Sigmoid colon (tissue), 7 donors: ENCODE results near the gene IL4I1. TPM values are rescaled to one million over a fixed set of nuclear protein-coding genes. Genes with fewer than 3 reads are reported as not detected.
"Not testable (repeated sequence)": the region's sequence is repeated elsewhere in the genome, so short reads cannot be mapped to it uniquely, and the experiment has no call there.

Experiments
- DNase-seq: peaks from one replicate; pipeline ENCODE4 v3.0.0-alpha.2; 2019
- H3K27ac ChIP-seq, 4 donors: fragments of 200-600 bp; sonication (generic); one replicate each; pipeline ENCODE4 v1.5.1; 2016 to 2019; ENCODE audit warnings: mild to moderate bottlenecking in 1 of 4
- H3K27me3 ChIP-seq, 3 donors: fragments of 200-600 bp; sonication (generic); one replicate each; pipeline ENCODE4 v1.5.1; 2019; ENCODE audit warnings: mild to moderate bottlenecking in 1 of 3
- H3K36me3 ChIP-seq, 4 donors: fragments of 200-600 bp; sonication (generic); one replicate each; pipeline ENCODE4 v1.5.1; 2016 to 2019
- H3K4me1 ChIP-seq, 4 donors: fragments of 200-600 bp; sonication (generic); one replicate each; pipeline ENCODE4 v1.5.1; 2017 to 2019
- H3K4me3 ChIP-seq, 4 donors: fragments of 200-600 bp; sonication (generic); one replicate each; pipeline ENCODE4 v1.5.1; 2017 to 2019; ENCODE audit warnings: mild to moderate bottlenecking in 2 of 4, moderate library complexity in 1 of 4
- H3K9me3 ChIP-seq, 4 donors: fragments of 200-600 bp in 3 of 4; sonication (generic) in 3 of 4; one replicate each; pipeline versions ENCODE4 v1.5.1 to v1.6.1; 2013 to 2019
- EP300 ChIP-seq, 4 donors: sonication (generic); formaldehyde crosslinking; IDR thresholded peaks; one replicate each; pipeline ENCODE4 v1.6.1; 2017; ENCODE audit warnings: antibody characterized with exemption in 4 of 4
- POLR2A ChIP-seq, 2 donors: fragments of 450-650 bp; IDR thresholded peaks; one replicate each; pipeline ENCODE4 v1.6.1; 2016; ENCODE audit warnings: antibody characterized with exemption in 2 of 2, mild to moderate bottlenecking in 2 of 2, moderate library complexity in 2 of 2
- POLR2AphosphoS5 ChIP-seq, 4 donors: sonication (generic); formaldehyde crosslinking; IDR thresholded peaks; one replicate each; pipeline ENCODE4 v1.6.1; 2017; ENCODE audit warnings: antibody characterized with exemption in 4 of 4
- WGBS, 2 donors: extraction: QIAGEN DNeasy Blood & Tissue Kit; methylation state at CpG; one replicate each; pipeline ENCODE4 v1.1.7; 2013; 5-methylcytosine and 5-hydroxymethylcytosine counted together
- intact Hi-C: fragments of 100-400 bp; cut with DNase I; formaldehyde crosslinking; loops from one replicate; pipeline ENCODE4 v1.15.1; 2023
- polyA plus RNA-seq, 3 donors: library from polyadenylated mRNA; stranded (reverse); fragments of 200-250 nt; gene quantifications; one replicate each; pipeline ENCODE4 v1.2.3, GENCODE V29; 2013
- total RNA-seq, 4 donors: library from RNA; depleted of rRNA; stranded (reverse); fragments of >200 nt; gene quantifications; one replicate each; pipeline ENCODE4 v1.1.0, GENCODE V29; 2016
- TF ChIP-seq, protein P1 (sequence below), 4 experiments: fragments of 450-650 bp in 3 of 4; fragments of 200-600 bp in 1 of 4; IDR thresholded peaks; one replicate each; pipeline ENCODE4 v1.5.1; 2016 to 2019; ENCODE audit warnings: antibody characterized with exemption in 4 of 4, mild to moderate bottlenecking in 3 of 4, moderate library complexity in 2 of 4
- donor health status: healthy with polysubstance abuse.
- donor health status: Bipolar disorder and iron deficiency.
- donor health status: healthy.

IL4I1 gene
- total and polyA plus RNA-seq, 7 donors = 0.28 to 6.8 (median 0.66) TPM

DNA sequence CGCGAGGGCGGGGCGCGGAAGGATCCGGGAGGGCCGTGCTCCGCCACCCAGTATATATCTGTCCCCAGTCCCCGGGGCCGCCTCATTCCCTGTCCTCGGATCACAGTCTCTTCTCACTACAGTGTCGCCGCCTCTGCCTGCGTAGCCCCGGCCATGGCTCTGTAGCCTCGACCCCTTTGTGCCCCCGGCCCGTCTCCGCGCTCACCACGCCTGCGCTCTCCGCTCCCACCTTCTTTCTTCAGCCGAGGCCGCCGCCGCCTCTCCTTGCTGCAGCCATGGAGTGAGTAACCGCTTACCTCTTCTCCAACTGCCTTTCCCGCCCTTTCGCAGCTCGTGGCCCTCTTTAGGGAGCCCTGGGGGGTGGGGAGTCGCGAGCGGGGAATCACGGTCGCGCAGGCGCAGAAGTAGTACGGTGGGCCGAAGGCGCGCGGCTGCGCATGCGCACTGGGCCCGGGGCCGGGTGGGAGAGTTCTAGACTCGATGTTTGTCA, 32.5 kb upstream of the IL4I1 start, which contains the start of the genes ATF5 and NUP62:
TSS of gene ATF5 (plus strand) at position 85 of the 490 bp plus-strand sequence. CDS start 1,646 bp downstream, outside the sequence.
TSS of gene NUP62 (minus strand) at position 384 of the 490 bp plus-strand sequence. CDS start 19,697 bp downstream, outside the sequence.
- Histone ChIP-seq H3K9me3 (no peaks in the 10 kb centered on the region), H3K4me1 (peaks cover 0 to 28% (median 27%) of the 10 kb centered on the region in 4 donors), H3K36me3 (peaks cover 0 to 26% (median 1%) of the 10 kb centered on the region in 4 donors), H3K27me3 (no peaks in the 10 kb centered on the region), H3K27ac (peak within 1 kb of the TSS; percentile 92 to 98 (median 94)), H3K4me3 (peak within 1 kb of the TSS; percentile 80 to 98 (median 92))
- TF ChIP-seq POLR2A (IDR thresholded peaks at IDR 0.05) (no peak), EP300 (IDR thresholded peaks at IDR 0.05) (no peak), POLR2AphosphoS5 (IDR thresholded peaks at IDR 0.05) (peak in 2 of 4 donors; percentile 19 to 66)
- TF ChIP-seq, protein P1, sequence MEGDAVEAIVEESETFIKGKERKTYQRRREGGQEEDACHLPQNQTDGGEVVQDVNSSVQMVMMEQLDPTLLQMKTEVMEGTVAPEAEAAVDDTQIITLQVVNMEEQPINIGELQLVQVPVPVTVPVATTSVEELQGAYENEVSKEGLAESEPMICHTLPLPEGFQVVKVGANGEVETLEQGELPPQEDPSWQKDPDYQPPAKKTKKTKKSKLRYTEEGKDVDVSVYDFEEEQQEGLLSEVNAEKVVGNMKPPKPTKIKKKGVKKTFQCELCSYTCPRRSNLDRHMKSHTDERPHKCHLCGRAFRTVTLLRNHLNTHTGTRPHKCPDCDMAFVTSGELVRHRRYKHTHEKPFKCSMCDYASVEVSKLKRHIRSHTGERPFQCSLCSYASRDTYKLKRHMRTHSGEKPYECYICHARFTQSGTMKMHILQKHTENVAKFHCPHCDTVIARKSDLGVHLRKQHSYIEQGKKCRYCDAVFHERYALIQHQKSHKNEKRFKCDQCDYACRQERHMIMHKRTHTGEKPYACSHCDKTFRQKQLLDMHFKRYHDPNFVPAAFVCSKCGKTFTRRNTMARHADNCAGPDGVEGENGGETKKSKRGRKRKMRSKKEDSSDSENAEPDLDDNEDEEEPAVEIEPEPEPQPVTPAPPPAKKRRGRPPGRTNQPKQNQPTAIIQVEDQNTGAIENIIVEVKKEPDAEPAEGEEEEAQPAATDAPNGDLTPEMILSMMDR (IDR thresholded peaks at IDR 0.05) = no peak
- intact Hi-C loops = no loop called here
- peak; percentile 95 for DNase-seq
- 0% methylated on average over 48 of the region's 48 CpGs for WGBS, 2 donors

DNA sequence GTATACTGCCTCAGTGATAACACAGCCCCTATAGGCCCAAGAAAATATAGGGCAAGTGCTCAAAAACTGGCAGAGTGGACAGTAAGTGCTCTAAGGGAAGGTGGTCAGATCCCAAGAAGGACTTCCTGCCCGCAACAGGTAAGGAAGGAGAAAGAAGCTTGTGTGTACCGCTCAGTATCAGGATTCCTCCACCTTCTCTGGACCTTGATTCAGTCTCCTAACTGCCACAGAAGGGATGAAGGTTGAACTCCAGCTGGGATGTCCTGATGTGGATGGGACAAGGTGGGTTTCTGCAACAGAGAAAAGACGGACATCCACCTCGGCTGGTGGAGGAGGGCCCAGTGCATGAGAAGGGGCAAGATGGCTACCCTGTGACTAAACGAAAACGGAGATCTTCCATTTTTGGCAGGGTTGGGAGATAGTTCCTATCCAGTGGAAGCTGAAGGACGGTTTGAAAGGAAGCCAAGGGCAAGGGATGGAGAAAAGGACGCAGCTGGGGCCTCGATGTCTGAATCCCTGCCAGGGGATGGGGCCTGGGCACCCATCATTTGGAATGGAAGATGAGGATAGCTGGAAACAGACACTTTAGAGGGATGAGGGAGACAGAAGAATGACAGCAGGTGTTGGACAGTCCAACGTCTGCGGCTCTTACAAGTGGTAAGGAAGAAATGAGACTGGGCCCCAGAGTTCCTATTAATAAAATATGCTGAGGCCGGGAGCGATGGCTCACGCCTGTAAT, 31.0 kb upstream of the IL4I1 start:
- peak overlapping the region in 1 of 4 donors; percentile 97 for H3K4me3 ChIP-seq
- DNase-seq = no peak
- H3K27ac ChIP-seq = peak overlapping the region in 3 of 4 donors; percentile 92 to 96 (median 92)
- TF ChIP-seq EP300 (IDR thresholded peaks at IDR 0.05) (no peak), POLR2A (IDR thresholded peaks at IDR 0.05) (no peak), POLR2AphosphoS5 (IDR thresholded peaks at IDR 0.05) (no peak)
- TF ChIP-seq, protein P1 (IDR thresholded peaks at IDR 0.05) = no peak
- H3K27me3 ChIP-seq = no peaks in the 10 kb centered on the region
- H3K4me1 ChIP-seq = peaks cover 0 to 35% (median 30%) of the 10 kb centered on the region in 4 donors
- peaks cover 4 to 41% (median 11%) of the 10 kb centered on the region in 4 donors for H3K36me3 ChIP-seq
- WGBS, 2 donors = 88 to 89% methylated on average over 14 of the region's 14 CpGs
- no peaks in the 10 kb centered on the region for H3K9me3 ChIP-seq
- intact Hi-C loops = no loop called here

DNA sequence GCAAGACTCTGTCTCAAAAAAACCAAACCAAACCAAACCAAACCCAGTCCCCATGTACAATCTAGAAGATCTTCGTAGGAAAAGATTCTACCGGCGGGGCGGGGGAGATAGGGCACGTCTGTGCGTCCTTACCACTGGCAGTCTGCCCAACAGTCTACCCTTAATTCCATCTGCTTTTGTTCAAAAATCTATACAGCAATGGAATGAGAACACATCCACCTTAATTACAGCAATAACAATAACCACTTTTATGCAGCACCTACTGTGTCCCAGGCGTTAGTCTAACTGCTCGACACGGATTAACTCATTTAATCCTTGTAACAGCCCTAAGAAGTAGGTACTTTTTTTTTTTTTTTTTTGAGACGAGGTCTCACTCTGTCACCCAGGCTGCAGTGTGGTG, 29.8 kb upstream of the IL4I1 start:
- H3K36me3 ChIP-seq = peaks cover 4 to 52% (median 12%) of the 10 kb centered on the region in 4 donors
- no peak overlapping the region for H3K4me3 ChIP-seq
- H3K9me3 ChIP-seq = no peaks in the 10 kb centered on the region
- intact Hi-C loops = no loop called here
- WGBS, 2 donors = 93 to 94% methylated on average over 10 of the region's 10 CpGs
- TF ChIP-seq EP300 (IDR thresholded peaks at IDR 0.05) = no peak
- no peak for TF ChIP-seq POLR2AphosphoS5 (IDR thresholded peaks at IDR 0.05)
- TF ChIP-seq, protein P1 (IDR thresholded peaks at IDR 0.05) = no peak
- no peak for TF ChIP-seq POLR2A (IDR thresholded peaks at IDR 0.05)
- DNase-seq = no peak
- H3K27ac ChIP-seq = no peak overlapping the region
- H3K4me1 ChIP-seq = peaks cover 0 to 35% (median 30%) of the 10 kb centered on the region in 4 donors
- H3K27me3 ChIP-seq = no peaks in the 10 kb centered on the region

DNA sequence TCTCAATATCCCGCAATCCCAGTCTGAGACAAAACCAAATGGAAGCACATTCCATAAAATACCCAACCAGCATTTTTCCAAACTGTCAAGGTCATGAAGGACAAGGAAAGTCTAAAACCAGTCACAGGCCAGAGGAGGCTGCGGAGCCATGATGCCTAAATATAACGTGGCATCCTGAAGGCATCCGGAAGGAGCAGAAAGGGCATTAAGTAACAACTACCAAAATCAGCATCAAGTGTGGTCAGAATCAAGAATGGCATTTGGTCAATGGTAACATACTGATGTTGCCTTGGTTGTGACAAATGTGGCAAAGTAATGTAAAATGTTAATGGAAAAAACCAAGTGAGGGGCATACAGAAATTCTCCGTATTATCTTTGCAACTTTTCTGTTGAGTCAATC, 28.8 kb upstream of the IL4I1 start:
- peaks cover 4 to 62% (median 15%) of the 10 kb centered on the region in 4 donors for H3K36me3 ChIP-seq
- intact Hi-C loops = no loop called here

DNA sequence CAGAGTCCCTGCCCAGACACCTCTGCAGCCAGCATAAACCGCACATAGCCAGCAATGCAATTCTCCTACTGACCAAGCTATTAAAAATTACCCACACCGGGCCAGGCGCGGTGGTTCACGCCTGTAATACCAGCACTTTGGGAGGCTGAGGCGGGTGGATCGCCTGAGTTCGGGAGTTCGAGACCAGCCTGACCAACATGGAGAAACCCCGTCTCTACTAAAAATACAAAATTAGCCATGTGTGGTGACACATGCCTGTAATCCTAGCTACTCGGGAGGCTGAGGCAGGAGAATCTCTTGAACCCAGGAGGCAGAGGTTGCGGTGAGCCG, 28.2 kb upstream of the IL4I1 start:
- Histone ChIP-seq H3K4me1 (peaks cover 0 to 35% (median 28%) of the 10 kb centered on the region in 4 donors), H3K36me3 (peaks cover 4 to 65% (median 15%) of the 10 kb centered on the region in 4 donors)
- intact Hi-C loops, H3K27ac ChIP-seq, H3K27me3 ChIP-seq, DNase-seq, H3K9me3 ChIP-seq, H3K4me3 ChIP-seq: not testable (repeated sequence)
- 93 to 94% methylated on average over 13 of the region's 13 CpGs for WGBS, 2 donors

More for the DNA sequence above, 28.8 kb upstream of the IL4I1 start:
- Histone ChIP-seq H3K4me1 (peaks cover 0 to 35% (median 30%) of the 10 kb centered on the region in 4 donors), H3K27me3 (no peaks in the 10 kb centered on the region), H3K4me3 (no peak overlapping the region), H3K9me3 (no peaks in the 10 kb centered on the region), H3K27ac (no peak overlapping the region)
- no peak for DNase-seq
- 95 to 97% methylated on average over 5 of the region's 5 CpGs for WGBS, 2 donors
- TF ChIP-seq POLR2A (IDR thresholded peaks at IDR 0.05) = no peak
- TF ChIP-seq, protein P1 (IDR thresholded peaks at IDR 0.05) = no peak
- no peak for TF ChIP-seq EP300 (IDR thresholded peaks at IDR 0.05)
- TF ChIP-seq POLR2AphosphoS5 (IDR thresholded peaks at IDR 0.05) = no peak
